Psoas muscle (tissue), 8 donors: ENCODE results near the gene LTBP1. TPM values are rescaled to one million over a fixed set of nuclear protein-coding genes. Genes with fewer than 3 reads are reported as not detected.

Experiments used
- ATAC-seq, 4 donors: fragments of 200-7000 bp; cut with Tn5 transposase; one replicate each; pipeline ENCODE4 v1.9.1; 2020; ENCODE audit warnings: moderate library complexity in 3 of 4, mild to moderate bottlenecking in 2 of 4
- DNase-seq, 2 donors: peaks; one replicate each; pipeline ENCODE4 v3.0.0-alpha.2; 2020
- H3K27ac ChIP-seq: fragments of 200-600 bp; one replicate; pipeline ENCODE4 v1.8.0; 2022
- H3K27me3 ChIP-seq, 3 donors: fragments of 200-600 bp in 1 of 3; one replicate each; pipeline versions ENCODE4 v1.6.1 to v1.8.0; 2013 to 2022; ENCODE audit warnings: low read length in 2 of 3, mild to moderate bottlenecking in 2 of 3, moderate library complexity in 1 of 3; ENCODE audit not compliant: insufficient read depth in 3 of 3
- H3K36me3 ChIP-seq, 2 donors: fragments of 200-600 bp in 1 of 2; one replicate each; pipeline versions ENCODE4 v1.6.1 to v1.8.0; 2013 to 2022; ENCODE audit warnings: low read depth in 1 of 2, mild to moderate bottlenecking in 1 of 2, moderate library complexity in 1 of 2; ENCODE audit not compliant: insufficient read depth in 1 of 2
- H3K4me1 ChIP-seq: fragments of 200-600 bp; one replicate; pipeline ENCODE4 v1.8.0; 2022
- H3K4me3 ChIP-seq: fragments of 200-600 bp; one replicate; pipeline ENCODE4 v1.8.0; 2022; ENCODE audit warnings: mild to moderate bottlenecking
- H3K9me3 ChIP-seq: fragments of 200-600 bp; one replicate; pipeline ENCODE4 v1.8.0; 2022
- WGBS, 3 donors: extraction: QIAGEN DNeasy Blood & Tissue Kit; methylation state at CpG; one replicate each; pipeline versions ENCODE4 v1.1.6 to v1.1.7; 2013; 5-methylcytosine and 5-hydroxymethylcytosine counted together
- intact Hi-C, 2 donors: fragments of 100-400 bp; cut with DNase I; formaldehyde crosslinking; loops; one replicate each; pipeline versions ENCODE4 v1.11.0 to v1.14.2; 2022
- polyA plus RNA-seq, 3 donors: library from polyadenylated mRNA; stranded (reverse); fragments of 200-250 nt; gene quantifications; one replicate each; pipeline ENCODE4 v1.2.3, GENCODE V29; 2013
- total RNA-seq, 4 donors: library from RNA; stranded (reverse); fragmentation: NEBNext Ultra II Directional in 2 of 4; extraction: Animal tissue kit (Norgen Biotek cat#: 25700) in 2 of 4; gene quantifications; one replicate each; pipeline versions ENCODE4 v1.2.1 to v1.2.4, GENCODE V29; 2021 to 2023
- TF ChIP-seq, protein P1 (sequence below): fragments of 200-600 bp; IDR thresholded peaks from one replicate; pipeline ENCODE4 v1.8.0; 2022; ENCODE audit warnings: antibody characterized with exemption
- donor health status: healthy with polysubstance abuse.
- donor health status: DM: no; HTN: no; CAD: no; lungs with moderate emphysema.
- donor health status: Bipolar disorder and iron deficiency.
- donor health status: healthy.
- donor health status: DM: yes; HTN: yes; CAD: no.
- donor health status: DM: no; HTN: no; CAD: no.
- donor health status: DM: no; HTN: no; CAD: no.
- donor health status: DM: yes; HTN: yes; CAD: no.

The LTBP1 gene
- total and polyA plus RNA-seq, 7 donors: 5.9 to 26.8 (median 9.5) TPM

- H3K4me3 ChIP-seq: no peak overlapping the region
- WGBS, 3 donors: 89 to 94% (median 92%) methylated on average over 5 of the region's 5 CpGs
- H3K27me3 ChIP-seq: peaks cover 0 to 2% (median 0%) of the 10 kb centered on the region in 3 donors
- TF ChIP-seq, protein P1, sequence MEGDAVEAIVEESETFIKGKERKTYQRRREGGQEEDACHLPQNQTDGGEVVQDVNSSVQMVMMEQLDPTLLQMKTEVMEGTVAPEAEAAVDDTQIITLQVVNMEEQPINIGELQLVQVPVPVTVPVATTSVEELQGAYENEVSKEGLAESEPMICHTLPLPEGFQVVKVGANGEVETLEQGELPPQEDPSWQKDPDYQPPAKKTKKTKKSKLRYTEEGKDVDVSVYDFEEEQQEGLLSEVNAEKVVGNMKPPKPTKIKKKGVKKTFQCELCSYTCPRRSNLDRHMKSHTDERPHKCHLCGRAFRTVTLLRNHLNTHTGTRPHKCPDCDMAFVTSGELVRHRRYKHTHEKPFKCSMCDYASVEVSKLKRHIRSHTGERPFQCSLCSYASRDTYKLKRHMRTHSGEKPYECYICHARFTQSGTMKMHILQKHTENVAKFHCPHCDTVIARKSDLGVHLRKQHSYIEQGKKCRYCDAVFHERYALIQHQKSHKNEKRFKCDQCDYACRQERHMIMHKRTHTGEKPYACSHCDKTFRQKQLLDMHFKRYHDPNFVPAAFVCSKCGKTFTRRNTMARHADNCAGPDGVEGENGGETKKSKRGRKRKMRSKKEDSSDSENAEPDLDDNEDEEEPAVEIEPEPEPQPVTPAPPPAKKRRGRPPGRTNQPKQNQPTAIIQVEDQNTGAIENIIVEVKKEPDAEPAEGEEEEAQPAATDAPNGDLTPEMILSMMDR: no peak
- no peaks in the 10 kb centered on the region for H3K36me3 ChIP-seq
- no peak overlapping the region for H3K27ac ChIP-seq
- DNase-seq: no peak
- no peaks in the 10 kb centered on the region for H3K9me3 ChIP-seq
- ATAC-seq: no peak
- intact Hi-C loops: no loop called here
- no peaks in the 10 kb centered on the region for H3K4me1 ChIP-seq
Measured at GRCh38 chr2:32933756-32934095, 13.0 kb upstream of the LTBP1 start.

DNA sequence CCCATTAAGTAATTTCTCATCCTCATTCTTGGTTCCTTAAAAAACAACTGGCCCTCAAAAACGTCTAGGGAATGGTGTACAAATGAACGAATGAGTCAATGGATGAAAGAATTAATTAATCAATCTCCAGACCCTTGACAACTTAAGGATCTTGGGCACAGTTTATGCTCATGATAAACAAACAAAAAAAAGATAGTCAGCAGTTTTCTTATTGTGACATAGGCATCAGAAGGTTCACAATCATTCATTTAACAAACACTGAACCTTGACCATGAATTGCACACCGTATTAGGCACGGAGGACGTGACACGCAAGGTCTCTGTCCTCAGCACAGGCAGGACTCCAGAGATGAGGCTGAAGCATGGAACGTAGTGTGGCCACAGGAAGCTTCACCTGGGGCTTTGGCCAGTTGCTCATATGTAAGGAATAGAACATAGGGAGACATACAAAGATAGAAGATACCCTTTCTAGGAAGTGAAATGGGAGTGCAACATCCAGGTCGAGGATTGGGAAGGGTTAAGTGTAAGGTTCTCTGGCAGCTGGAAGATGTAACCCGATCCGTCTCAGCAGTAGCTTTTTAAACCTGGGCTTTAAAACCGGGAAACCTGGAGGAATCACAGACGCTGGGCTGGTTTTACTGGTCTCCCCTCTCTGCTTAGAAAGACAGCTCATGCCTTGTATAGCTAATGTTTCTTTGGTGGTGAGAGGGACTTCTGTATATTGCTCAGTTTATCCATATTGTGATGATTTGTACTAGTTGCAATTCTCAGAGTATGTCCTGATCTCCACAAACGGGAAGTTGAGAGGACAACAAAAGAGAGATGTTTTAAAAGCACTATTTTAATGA is 8.9 kb upstream of the LTBP1 start:
- TF ChIP-seq, protein P1: no peak
- Histone ChIP-seq H3K27me3 (peaks cover 0 to 6% (median 0%) of the 10 kb centered on the region in 3 donors), H3K4me1 (no peaks in the 10 kb centered on the region), H3K36me3 (no peaks in the 10 kb centered on the region), H3K4me3 (no peak overlapping the region), H3K27ac (no peak overlapping the region), H3K9me3 (no peaks in the 10 kb centered on the region)
- intact Hi-C loops: no loop called here
- DNase-seq: no peak
- ATAC-seq: no peak
- 43 to 48% (median 45%) methylated on average over 13 of the region's 13 CpGs for WGBS, 3 donors

DNA sequence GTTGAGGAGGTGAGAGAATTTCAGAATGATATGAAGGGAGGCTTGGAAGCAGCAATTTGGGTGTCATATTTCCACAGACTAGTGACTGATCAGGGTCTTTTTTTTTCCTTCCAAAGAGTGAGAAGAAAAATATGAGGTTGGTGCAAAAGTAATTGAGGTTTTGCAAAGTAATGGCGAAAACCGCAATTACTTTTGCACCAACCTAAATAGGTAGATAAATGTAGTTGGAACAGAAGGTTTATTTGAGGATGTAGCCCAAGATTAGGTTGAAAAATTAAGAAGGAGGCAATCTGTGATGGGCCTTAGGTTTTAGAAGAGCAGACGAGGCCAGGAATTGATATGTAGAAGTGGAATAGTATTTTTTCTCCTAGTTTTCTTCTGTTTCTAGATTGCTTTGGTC is 7.8 kb upstream of the LTBP1 start:
- H3K36me3 ChIP-seq: no peaks in the 10 kb centered on the region
- no peak for ATAC-seq
- no peaks in the 10 kb centered on the region for H3K4me1 ChIP-seq
- TF ChIP-seq, protein P1: no peak
- 95 to 97% (median 95%) methylated on average over 3 of the region's 3 CpGs for WGBS, 3 donors
- intact Hi-C loops: no loop called here
- H3K27me3 ChIP-seq: peaks cover 0 to 6% (median 0%) of the 10 kb centered on the region in 3 donors
- no peaks in the 10 kb centered on the region for H3K9me3 ChIP-seq
- H3K27ac ChIP-seq: no peak overlapping the region
- no peak overlapping the region for H3K4me3 ChIP-seq
- no peak for DNase-seq

- TF ChIP-seq, protein P1: no peak
- Histone ChIP-seq H3K4me3 (no peak overlapping the region), H3K27me3 (peaks cover 0 to 6% (median 0%) of the 10 kb centered on the region in 3 donors), H3K27ac (no peak overlapping the region), H3K36me3 (no peaks in the 10 kb centered on the region), H3K4me1 (no peaks in the 10 kb centered on the region), H3K9me3 (no peaks in the 10 kb centered on the region)
- DNase-seq (no peak), ATAC-seq (no peak)
- 93 to 94% (median 93%) methylated on average over 8 of the region's 8 CpGs for WGBS, 3 donors
- intact Hi-C loops: loop anchor here in 1 of 2 donors (1.0 to 10.0 kb wide), 2 partner anchors 15 to 194 kb away; no protein-coding TSS in a partner anchor
Measured at GRCh38 chr2:32940316-32940997, 6.3 kb upstream of the LTBP1 start.
